LNCaP clone FGC (cell line): ENCODE results near the gene NACA.
"Not testable (repeated sequence)": the region's sequence is repeated elsewhere in the genome, so short reads cannot be mapped to it uniquely, and the experiment has no call there.

Experiments used
- DNase-seq: peaks from one replicate; pipeline ENCODE4 v3.0.0-alpha.2; 2011; ENCODE audit warnings: low read depth
- H3K4me3 ChIP-seq: 2 replicates; pipeline ENCODE4 v1.5.1; 2011; ENCODE audit warnings: mild to moderate bottlenecking, low read depth, low read length, control low read depth
- TF ChIP-seq, protein P1 (sequence below): IDR thresholded peaks from 2 replicates; pipeline ENCODE4 v1.5.1; 2012; ENCODE audit warnings: mild to moderate bottlenecking; ENCODE audit not compliant: control insufficient read depth, insufficient read depth; ENCODE audit errors: extremely low read depth

Gene NACA

DNA sequence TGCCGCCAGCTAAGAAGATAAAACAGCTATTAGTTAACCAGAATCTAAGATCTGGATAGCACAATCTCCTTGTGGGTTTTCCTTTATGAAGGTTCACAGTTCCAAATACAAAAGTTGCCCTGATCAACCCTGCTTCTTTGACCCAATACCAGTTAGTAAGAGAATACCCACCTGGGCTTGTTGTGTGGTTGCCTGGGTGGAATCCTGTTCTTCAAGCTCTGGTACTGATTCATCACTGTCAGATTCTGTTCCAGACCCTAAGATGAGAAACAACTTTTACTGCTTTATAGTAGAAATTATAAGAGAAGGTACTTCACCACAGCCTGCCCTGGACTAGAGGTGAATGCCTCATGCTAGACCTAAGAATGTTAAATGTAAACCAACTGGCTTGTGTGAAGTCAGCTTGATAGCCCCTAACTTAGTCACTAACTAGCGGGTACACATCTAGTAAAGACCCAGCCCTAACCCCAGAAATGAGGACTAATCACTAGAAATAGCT is 10.6 kb downstream of the NACA start:
- no peak overlapping the region for H3K4me3 ChIP-seq
- TF ChIP-seq, protein P1, sequence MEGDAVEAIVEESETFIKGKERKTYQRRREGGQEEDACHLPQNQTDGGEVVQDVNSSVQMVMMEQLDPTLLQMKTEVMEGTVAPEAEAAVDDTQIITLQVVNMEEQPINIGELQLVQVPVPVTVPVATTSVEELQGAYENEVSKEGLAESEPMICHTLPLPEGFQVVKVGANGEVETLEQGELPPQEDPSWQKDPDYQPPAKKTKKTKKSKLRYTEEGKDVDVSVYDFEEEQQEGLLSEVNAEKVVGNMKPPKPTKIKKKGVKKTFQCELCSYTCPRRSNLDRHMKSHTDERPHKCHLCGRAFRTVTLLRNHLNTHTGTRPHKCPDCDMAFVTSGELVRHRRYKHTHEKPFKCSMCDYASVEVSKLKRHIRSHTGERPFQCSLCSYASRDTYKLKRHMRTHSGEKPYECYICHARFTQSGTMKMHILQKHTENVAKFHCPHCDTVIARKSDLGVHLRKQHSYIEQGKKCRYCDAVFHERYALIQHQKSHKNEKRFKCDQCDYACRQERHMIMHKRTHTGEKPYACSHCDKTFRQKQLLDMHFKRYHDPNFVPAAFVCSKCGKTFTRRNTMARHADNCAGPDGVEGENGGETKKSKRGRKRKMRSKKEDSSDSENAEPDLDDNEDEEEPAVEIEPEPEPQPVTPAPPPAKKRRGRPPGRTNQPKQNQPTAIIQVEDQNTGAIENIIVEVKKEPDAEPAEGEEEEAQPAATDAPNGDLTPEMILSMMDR: no peak
- no peak for DNase-seq

DNA sequence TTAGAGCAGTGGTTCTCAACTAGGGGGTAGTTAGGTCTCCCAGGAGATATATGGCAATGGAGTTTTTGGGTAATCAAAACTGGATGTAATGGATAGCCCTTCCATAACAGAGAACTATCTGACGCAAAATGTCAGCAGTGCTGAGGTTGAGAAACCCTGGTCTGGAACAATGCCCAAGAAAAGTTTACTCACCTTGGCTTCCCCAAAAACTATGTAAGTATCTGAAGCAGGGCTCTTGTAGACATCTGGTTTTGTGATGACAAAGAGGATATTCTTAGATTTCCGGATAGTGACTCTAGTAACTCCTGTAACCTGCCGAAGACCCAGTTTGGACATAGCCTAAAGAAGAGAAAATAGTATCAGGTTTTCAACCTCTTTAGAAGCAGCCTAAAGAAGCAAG is 11.8 kb downstream of the NACA start:
- no peak for DNase-seq
- TF ChIP-seq, protein P1: no peak
- H3K4me3 ChIP-seq: no peak overlapping the region

DNA sequence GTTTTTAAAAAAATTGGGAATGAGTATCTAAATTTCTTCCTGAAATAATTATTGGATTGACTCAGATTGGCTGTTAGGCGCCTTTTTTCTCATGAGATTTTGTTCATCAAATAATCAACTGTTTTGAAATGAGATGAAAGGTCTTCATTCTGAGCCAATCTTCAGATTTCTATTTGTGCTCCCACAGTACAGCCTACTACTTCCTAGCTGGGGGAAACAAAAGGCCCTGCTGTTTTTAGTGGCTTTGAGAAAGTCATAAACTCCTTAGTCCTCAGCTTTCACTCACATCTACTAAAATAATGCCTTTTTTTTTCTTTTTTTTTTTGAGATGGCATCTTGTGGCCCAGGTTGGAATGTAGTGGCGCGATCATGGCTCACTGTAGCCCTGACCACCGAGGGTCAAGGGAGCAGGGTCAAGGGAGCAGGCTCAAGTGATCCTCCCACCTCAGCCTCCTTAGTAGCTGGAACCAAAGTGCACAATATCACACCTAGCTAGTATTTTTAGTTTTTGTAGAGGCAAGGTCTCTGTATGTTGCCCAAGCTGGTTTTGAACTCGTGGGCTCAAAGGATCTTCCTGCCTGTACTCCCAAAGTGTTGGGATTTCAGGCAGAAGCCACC is 15.2 kb downstream of the NACA start:
- no peak overlapping the region for H3K4me3 ChIP-seq
- TF ChIP-seq, protein P1: no peak
- no peak for DNase-seq

DNA sequence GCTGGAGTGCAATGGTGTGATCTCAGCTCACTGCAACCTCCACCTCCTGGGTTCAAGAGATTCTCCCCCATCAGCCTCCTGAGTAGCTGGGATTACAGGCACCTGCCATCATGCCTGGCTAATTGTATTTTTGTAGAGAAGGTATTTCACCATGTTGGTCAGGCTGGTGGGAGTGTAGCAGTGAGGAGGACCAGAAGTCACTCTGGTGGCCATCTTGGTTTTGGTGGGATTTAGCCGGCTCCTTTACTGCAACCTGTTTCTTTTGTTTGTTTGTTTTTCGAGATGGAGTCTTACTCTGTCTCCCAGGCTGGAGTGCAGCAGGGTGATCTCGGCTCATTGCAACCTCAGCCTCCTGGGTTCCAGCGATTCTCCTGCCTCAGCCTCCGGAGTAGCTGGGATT is 20.6 kb downstream of the NACA start:
- H3K4me3 ChIP-seq, DNase-seq: not testable (repeated sequence)

DNA sequence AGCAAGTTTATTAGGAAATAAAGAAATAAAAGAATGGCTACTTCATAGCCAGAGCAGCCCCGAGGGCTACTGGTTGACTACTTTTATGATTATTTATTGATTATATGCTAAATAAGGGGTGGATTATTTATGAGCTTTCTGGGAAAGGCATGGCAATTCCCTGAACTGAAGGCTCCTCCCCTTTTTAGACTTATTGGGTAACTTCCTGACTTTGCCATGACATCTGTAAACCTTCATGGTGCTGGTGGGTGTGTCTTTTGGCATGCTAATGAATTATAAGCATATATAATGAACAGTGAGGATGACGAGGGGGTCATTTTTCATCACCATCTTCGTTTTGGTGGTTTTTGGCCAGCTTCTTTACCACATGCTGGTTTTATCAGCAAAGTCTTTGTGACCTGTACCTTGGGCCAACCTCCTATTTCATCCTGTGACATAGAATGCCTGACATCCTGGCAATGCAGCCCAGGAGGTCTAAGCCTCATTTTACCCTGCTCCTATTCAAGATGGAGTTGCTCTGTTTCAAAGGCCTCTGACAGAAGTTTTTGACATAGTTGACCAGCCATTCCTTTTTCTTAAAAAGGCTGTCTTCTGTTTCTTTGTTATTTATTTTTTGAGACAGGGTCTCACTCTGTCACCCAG is 26.0 kb downstream of the NACA start:
- no peak for DNase-seq
- no peak overlapping the region for H3K4me3 ChIP-seq
- TF ChIP-seq, protein P1: no peak

DNA sequence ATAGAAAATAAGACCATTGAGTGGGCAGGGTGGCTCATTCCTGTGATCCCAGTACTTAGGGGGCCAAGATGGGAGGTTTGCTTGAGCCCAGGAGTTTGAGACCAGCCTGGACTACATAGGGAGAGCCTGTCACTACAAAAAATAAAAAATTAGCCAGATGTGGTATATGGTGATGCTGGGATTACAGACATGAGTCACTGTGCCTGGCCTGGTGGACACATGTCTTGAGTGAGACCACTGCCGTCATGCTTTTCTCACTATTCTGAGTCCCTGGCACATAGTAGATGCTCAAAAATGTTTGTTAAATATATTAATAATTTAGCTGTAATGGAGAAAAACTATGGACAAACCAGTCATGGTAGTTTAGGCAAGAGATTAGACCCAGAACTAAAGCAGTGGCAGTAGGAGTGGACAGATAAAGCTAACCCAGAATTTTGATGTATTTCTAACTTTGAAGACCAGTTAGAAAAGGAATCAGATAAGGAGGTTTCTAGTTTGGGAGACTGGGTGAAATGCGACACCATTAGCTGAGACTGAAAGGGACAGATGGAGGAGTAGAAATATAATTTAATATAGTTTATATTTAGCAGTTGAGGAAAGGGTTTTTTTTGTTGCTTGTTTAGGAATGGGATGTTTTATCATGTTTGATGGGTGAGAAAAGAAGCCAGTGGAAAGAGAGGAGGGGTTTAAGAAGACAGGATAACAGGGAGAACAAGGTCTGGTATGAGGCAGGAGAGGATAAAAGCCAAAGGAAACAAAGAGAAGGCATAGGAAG is 29.6 kb downstream of the NACA start:
- no peak overlapping the region for H3K4me3 ChIP-seq
- no peak for DNase-seq
- TF ChIP-seq, protein P1: no peak

DNA sequence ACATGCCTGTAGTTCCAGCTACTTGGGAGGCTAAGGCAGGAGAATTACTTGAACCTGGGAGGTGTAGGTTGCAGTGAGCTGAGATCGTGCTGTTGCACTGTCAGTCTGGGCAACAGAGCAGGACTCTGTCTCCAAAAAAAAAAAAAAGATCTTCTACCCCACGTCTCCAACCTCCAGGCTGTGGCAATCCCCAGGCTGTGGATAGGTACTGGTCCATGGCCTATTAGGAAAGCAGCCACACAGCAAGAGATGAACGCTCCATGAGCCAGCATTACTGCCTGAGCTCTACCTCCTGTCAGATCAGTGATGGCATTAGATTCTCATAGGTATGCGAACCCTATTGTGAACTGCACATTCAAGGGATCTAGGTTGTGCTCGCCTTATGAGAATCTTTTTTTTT is 30.9 kb downstream of the NACA start:
- H3K4me3 ChIP-seq: no peak overlapping the region
- DNase-seq: no peak
- TF ChIP-seq, protein P1: no peak
